ENCODE data around the gene DNAL1.
"Not testable (repeated sequence)": the region's sequence is repeated elsewhere in the genome, so short reads cannot be mapped to it uniquely, and the experiment has no call there.

The DNAL1 gene

DNA sequence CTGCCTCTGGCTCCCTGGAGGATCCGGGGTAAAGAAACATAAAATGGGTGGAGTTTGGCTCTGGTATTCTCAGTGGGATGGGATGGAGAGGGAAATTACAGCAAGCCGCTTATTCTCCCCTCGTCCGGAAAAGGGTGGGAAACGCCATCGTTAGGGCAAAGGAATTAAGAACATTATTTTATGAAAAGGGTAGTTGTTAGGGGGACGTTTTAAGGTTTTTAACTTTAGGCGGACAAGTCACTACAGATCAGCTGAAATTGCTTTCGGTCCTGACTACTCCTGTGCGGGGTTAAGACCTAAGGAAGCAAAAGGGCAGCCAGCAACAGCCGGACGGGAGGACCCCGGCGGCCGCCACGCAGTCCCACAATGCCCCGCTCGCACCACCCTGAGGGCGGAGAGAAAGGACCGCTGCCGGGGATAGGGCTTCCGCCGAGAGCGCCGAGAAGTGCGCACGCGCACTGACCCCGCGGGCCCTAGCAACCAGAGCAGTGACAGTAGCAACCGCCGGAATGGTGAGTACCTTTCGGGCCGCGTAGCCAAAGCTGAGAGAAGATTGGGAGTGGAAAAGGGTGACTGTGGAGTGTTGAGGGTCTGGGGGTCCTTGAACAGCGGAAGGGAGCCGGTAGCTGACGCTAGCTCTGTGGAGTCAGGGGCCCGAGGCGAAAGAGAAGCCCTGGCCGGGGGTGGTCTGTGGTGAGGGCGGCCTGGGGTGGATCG is at the start of gene DNAL1:
DNAL1 (plus strand) TSS at position 456 of the 717 bp plus-strand sequence; CDS start at position 510, 54 bp downstream.
- DNase-seq: peak; percentile 87 to 88

- no peak for DNase-seq
These were observed 45.3 kb upstream of the DNAL1 start for GRCh38 chr14:73599499-73599898.

DNA sequence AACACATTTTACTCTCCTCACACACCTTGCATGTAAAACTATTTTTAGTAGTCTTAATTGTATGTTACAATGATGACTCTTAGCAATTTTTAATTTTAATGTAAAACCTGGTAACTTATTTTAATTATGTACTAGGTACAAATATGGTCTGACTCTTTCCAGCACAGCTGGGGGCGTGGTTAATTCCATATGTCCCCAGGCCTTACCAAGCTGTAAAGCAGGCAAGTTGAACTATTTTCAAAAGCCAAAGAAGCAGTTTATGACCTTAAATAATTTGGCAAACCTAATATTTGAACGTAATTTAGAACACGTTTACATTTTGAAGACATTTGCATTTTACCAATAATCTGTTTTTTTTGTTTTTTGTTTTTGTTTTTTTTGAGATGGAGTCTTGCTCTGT is 41.8 kb upstream of the DNAL1 start:
- no peak for DNase-seq

DNA sequence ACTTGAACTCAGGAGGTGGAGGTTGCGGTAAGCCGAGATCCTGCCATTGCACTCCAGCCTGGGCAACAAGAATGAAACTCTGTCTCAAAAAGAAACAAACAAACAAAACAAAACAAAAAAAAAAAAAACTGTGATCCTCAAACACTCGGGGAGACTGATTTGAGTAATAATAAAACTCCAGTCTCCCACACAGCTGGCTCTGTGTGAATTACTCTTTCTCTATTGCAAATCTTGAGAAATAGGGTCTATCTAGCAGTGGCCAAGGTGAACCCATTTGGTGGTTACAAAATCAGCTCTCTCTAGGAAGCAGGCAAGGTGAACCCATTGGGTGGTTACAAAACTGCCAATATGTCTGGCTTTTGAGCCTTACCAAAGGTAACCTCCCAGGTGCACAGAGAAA is 38.5 kb upstream of the DNAL1 start:
- DNase-seq: no peak

GRCh38 chr14:73607241-73607640 is 37.5 kb upstream of the DNAL1 start:
- DNase-seq: no peak

DNA sequence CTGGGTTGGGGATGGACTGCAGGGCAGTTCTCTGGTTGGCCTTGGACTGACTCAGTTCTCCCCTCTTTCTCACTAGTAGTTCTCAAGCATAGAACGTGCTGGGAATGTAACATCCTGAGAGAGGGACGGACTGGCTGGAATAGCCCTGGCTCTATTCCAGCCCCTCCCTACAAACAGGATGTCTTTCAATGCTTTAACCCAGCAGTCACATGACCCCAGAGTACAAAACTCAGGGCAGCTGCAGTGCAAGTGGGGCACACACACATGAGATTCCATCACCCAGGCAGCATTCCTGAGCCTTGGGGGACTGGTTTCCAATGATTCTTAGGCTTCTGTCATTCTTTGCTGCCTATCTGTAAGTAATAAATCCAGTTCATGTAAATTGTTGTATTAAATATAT is 34.1 kb upstream of the DNAL1 start:
- DNase-seq: no peak

DNA sequence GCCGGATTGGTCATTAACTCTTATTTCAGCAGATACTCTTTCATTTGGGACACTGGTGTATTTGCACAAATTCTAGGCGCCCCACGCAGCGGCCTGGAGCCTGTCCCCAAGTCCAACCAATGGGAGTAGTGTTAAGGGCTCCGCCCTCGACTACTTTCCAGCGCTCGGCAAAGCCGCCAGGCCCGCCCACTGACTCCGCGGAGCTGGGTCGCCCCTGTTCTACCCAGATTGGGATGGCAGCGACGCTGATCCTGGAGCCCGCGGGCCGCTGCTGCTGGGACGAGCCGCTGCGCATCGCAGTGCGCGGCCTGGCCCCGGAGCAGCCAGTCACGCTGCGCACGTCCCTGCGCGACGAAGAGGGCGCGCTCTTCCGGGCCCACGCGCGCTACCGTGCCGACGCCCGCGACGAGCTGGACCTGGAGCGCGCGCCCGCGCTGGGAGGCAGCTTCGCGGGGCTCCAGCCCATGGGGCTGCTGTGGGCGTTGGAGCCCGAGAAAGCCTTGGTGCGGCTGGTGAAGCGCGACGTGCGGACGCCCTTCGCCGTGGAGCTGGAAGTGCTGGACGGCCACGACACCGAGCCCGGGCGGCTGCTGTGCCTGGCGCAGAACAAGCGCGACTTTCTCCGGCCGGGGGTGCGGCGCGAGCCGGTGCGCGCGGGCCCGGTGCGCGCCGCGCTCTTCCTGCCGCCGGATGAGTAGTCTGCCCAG is 32.3 kb upstream of the DNAL1 start, which contains the start of gene ACOT6:
ACOT6 (plus strand) TSS at position 179 of the 707 bp plus-strand sequence; CDS start at position 234, 55 bp downstream.
- DNase-seq: peak; percentile 56 to 63

DNA sequence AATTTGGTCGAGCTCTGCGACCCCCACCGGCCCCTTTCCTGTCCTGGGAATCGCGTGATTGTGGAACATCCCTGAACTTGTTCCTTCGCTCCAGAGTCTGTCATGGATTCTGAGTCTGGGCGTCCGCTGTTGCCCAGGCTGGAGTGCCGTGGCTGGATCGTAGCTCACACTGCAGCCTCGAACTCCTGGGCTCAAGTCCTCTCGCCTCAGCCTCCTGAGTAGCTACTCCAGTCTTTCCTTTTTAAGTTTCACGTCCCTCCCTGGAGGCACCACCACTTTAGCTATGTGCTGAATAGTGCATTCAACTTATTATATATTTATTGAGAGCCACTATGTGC is 31.8 kb upstream of the DNAL1 start:
- DNase-seq: no peak

DNA sequence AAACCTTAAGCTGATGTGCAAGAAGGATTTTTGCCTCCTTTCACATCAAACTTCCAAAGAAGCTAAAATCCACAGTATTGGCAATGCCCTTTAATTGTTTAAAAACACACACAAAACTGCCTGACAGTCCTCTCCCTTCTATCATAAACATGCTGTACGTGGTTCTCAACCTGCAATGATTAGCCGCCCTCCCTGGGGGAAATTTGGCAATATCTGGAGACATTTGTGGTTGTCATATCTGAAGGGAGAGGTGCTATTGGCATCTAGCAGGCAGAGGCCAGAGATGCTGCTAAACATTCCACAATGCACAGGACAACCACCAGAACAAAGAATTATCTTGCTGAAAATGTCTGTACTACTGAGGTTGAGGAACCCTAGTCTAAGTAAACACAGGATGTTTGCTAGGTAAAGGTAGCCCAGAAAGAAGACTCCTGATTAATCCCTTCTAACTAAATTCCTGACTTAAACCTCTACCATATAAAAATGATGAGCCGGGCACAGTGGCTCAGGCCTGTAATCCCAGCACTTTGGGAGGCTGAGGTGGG is 31.3 kb upstream of the DNAL1 start:
- no peak for DNase-seq

DNA sequence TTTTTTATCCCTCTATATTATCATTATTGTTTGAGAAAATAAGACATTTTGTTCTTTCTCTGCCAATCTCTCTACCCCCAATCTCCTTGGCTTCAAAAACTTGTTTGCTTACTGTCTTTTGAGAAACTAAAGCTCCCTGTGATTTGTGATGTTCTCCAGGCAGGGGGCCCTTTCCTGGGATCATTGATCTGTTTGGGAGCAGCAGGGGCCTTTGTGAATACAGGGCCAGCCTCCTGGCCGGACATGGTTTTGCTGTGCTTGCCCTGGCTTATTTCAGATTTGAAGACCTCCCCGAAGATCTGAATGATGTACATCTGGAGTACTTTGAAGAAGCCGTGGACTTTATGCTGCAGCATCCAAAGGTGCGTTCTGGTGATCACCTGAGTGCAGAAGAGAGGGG is 28.0 kb upstream of the DNAL1 start:
- DNase-seq: no peak

DNA sequence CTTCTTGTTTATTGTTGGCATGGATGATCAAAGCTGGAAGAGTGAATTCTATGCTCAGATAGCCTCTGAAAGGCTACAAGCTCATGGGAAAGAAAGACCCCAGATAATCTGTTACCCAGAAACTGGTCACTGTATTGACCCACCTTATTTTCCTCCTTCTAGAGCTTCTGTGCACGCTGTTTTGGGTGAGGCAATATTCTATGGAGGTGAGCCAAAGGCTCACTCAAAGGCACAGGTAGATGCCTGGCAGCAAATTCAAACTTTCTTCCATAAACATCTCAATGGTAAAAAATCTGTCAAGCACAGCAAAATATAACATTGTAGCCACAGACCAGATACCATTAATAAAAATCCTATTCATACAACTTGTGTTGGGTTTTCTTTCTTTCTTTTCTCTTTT is 25.3 kb upstream of the DNAL1 start:
- no peak for DNase-seq

DNA sequence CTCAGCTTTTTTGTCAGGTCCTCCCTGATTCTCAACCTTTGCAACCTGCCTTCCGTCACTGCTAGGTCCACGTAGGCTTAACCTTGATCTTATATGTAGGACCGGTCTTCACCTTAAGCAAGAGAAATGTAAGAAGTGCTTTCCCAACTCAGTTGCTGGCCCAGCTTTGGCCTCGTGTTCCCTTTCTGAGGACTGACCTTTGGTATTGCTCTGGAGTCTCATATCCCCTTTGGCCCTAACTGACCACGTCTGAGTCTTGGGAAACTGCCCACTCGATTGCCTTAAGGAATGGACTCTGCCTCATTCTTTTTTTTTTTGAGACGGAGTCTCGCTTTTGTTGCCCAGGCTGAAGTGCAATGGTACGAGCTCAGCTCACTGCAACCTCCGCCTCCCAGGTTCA is 24.5 kb upstream of the DNAL1 start:
- DNase-seq: no peak

GRCh38 chr14:73623504-73624054 is 21.2 kb upstream of the DNAL1 start:
- no peak for DNase-seq

DNA sequence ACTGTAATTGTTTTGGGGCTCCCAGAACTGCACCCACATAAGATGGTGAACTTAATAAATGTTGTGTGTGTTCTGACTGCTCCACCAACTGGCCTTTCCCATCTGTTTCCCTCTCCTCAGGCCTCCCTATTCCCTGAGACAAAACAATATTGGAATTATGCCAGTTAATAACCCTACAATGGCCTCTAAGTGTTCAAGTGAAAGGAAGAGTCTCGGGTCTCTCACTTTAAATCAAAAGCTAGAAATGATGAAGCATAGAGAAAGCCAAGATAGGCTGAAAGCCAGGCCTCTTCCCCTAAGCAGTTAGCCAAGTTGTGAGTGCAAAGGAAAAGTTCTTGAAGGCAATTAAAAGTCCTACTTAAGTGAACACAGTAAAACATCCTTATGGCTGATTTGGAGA is 19.1 kb upstream of the DNAL1 start:
- DNase-seq: no peak

GRCh38 chr14:73627151-73627558 is 17.6 kb upstream of the DNAL1 start:
- no peak for DNase-seq

- no peak for DNase-seq
These were observed 14.6 kb upstream of the DNAL1 start for GRCh38 chr14:73630009-73630780.

DNA sequence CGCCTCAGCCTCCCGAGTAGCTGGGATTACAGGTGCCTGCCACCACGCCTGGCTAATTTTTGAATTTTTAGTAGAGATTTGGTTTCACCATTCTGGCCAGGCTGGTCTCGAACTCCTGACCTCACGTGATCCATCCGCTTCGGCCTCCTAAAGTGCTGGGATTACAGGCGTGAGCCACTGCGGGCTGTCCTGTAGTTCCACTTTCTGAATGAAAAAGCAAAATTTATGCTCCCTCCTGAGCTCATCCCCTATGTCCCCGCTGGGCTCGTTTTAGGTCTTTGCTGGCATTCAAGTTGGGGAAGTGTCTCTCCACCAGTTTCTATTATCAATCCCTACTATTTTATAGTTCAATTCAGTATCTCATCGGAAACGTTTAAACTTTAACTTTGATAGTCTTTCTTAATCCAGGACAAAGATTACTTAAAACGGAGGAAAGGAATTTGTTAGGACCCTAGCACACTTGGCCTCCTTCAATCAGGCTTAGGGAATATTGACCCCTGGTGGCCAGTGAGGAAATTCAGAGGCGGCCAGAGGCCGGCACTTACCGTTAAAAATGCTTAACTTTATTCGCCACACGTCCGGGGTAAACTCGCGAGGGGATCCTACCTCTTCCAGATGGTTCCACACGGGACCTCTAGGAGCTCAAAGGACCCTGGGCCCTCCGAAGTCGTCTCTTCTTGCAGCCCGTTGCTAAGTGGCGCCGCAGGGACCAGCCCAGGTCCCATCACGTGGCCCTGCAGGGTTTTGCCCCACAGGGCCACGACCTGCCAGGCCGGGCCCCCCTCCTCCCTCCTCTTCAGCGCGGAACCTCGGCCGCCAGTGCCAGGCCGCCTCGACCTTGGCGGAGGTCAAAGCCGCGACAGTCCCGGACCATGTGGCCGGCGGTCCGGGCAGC is 11.4 kb upstream of the DNAL1 start:
- peak; percentile 53 to 61 for DNase-seq

GRCh38 chr14:73634011-73634833 is 10.6 kb upstream of the DNAL1 start:
- DNase-seq: peak in 1 of 2 donors; percentile 6

GRCh38 chr14:73636355-73636754 is 8.4 kb upstream of the DNAL1 start:
- DNase-seq: not testable (repeated sequence)

- DNase-seq: no peak
These were observed 7.0 kb upstream of the DNAL1 start for GRCh38 chr14:73637830-73638229.

DNA sequence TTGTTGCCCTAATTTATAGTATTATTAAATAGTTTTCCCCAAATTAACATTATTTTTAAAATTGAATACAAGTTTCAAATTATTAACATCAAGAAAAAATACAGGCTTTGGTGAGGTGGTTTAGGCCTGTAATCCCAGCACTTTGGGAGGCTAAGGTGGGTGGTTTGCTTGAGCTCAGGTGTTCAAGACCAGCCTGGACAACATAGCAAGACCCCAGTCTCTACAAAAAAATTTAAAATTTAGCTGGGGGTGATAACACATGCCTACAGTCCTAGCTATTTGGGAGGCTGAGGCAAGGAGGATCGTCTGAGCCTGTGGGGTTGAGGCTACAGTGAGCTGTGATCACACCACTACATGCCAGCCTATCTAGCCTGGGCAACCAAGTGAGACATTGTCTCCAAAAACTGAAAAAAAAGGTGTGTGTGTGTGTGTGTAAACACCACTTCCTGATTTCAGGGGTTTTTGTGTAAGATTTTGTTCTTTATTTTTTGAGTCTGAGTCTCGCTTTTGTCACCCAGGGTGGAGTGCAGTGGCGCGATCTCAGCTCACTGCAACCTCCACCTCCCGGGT is 3.9 kb upstream of the DNAL1 start:
- DNase-seq: no peak

All from activated CD4-positive, alpha-beta T cell treated with anti-CD3 and anti-CD28 coated beads for 4 hours (primary cell).